Thyroid gland (tissue), 4 donors: ENCODE data around the gene ATL1. TPM values are rescaled to one million over a fixed set of nuclear protein-coding genes. Genes with fewer than 3 reads are reported as not detected.
"Not testable (repeated sequence)": the region's sequence is repeated elsewhere in the genome, so short reads cannot be mapped to it uniquely, and the experiment has no call there.

ENCODE experiments used
- DNase-seq, 2 donors: peaks; one replicate each; pipeline ENCODE4 v3.0.0-alpha.2; 2019
- H3K27ac ChIP-seq, 3 donors: fragments of 200-600 bp; sonication (generic); 1 replicate in 2 of 3; 2 replicates in 1 of 3; pipeline ENCODE4 v1.5.1; 2016 to 2019; ENCODE audit warnings: mild to moderate bottlenecking in 1 of 3, moderate library complexity in 1 of 3
- H3K27me3 ChIP-seq: fragments of 200-600 bp; sonication (generic); one replicate; pipeline ENCODE4 v1.5.1; 2019
- H3K36me3 ChIP-seq, 2 donors: fragments of 200-600 bp; sonication (generic); one replicate each; pipeline ENCODE4 v1.5.1; 2016 to 2019
- H3K4me1 ChIP-seq, 2 donors: fragments of 200-600 bp; sonication (generic); one replicate each; pipeline ENCODE4 v1.5.1; 2017 to 2019
- H3K4me3 ChIP-seq, 3 donors: fragments of 200-600 bp; sonication (generic); replicated peaks in 1 of 3; 1 replicate in 2 of 3; 2 replicates in 1 of 3; pipeline ENCODE4 v1.5.1; 2016; ENCODE audit warnings: mild to moderate bottlenecking in 1 of 3
- H3K9me3 ChIP-seq: fragments of 200-600 bp; sonication (generic); one replicate; pipeline ENCODE4 v1.5.1; 2017
- CTCF ChIP-seq, 6 experiments: fragments of 200-600 bp in 3 of 6; fragments of 450-650 bp in 3 of 6; sonication (generic) in 3 of 6; IDR thresholded peaks; one replicate each; pipeline ENCODE4 v1.5.1; 2016 to 2019; ENCODE audit warnings: antibody characterized with exemption in 6 of 6, mild to moderate bottlenecking in 2 of 6, inconsistent platforms in 1 of 6, moderate library complexity in 1 of 6
- POLR2A ChIP-seq, 2 donors: fragments of 450-650 bp; IDR thresholded peaks; one replicate each; pipeline ENCODE4 v1.6.1; 2017; ENCODE audit warnings: antibody characterized with exemption in 2 of 2, mild to moderate bottlenecking in 2 of 2, moderate library complexity in 1 of 2
- WGBS, 2 donors: methylation state at CpG; one replicate each; pipeline ENCODE4 v1.1.5; 2017; 5-methylcytosine and 5-hydroxymethylcytosine counted together
- intact Hi-C: fragments of 100-400 bp; cut with DNase I; formaldehyde crosslinking; loops from one replicate; pipeline ENCODE4 v1.15.1; 2023
- total RNA-seq, 4 donors: library from RNA; depleted of rRNA; stranded (reverse); fragments of >200 nt; gene quantifications; one replicate each; pipeline ENCODE4 v1.2.3, GENCODE V29; 2016

The ATL1 gene
- total RNA-seq, 4 donors from 2014 or later: 2.1 to 5.4 (median 4.6) TPM

- no peaks in the 10 kb centered on the region for H3K9me3 ChIP-seq
- H3K36me3 ChIP-seq: no peaks in the 10 kb centered on the region
- H3K4me1 ChIP-seq: peaks cover 22 to 30% of the 10 kb centered on the region in 2 donors
- DNase-seq: no peak
- TF ChIP-seq POLR2A (IDR thresholded peaks at IDR 0.05): no peak
- no peak for TF ChIP-seq CTCF (IDR thresholded peaks at IDR 0.05)
- 86 to 88% methylated on average over 3 of the region's 3 CpGs for WGBS, 2 donors
- intact Hi-C loops: loop anchor here (5.0 to 10.0 kb wide), 3 partner anchors 212 to 669 kb away; no protein-coding TSS in a partner anchor
- H3K27ac ChIP-seq: no peak overlapping the region
- H3K27me3 ChIP-seq: no peaks in the 10 kb centered on the region
- H3K4me3 ChIP-seq: no peak overlapping the region
Observed at GRCh38 chr14:50533806-50534205, 26.1 kb upstream of the ATL1 start.

GRCh38 chr14:50534416-50534815, 25.5 kb upstream of the ATL1 start:
- DNase-seq: no peak
- Histone ChIP-seq H3K27ac (no peak overlapping the region), H3K36me3 (no peaks in the 10 kb centered on the region), H3K4me3 (no peak overlapping the region), H3K4me1 (peaks cover 22 to 24% of the 10 kb centered on the region in 2 donors), H3K27me3 (no peaks in the 10 kb centered on the region), H3K9me3 (no peaks in the 10 kb centered on the region)
- WGBS, 2 donors: 82 to 91% methylated on average over 3 of the region's 3 CpGs
- intact Hi-C loops: loop anchor here (5.0 to 10.0 kb wide), 3 partner anchors 212 to 670 kb away; no protein-coding TSS in a partner anchor
- TF ChIP-seq POLR2A (IDR thresholded peaks at IDR 0.05): no peak

DNA sequence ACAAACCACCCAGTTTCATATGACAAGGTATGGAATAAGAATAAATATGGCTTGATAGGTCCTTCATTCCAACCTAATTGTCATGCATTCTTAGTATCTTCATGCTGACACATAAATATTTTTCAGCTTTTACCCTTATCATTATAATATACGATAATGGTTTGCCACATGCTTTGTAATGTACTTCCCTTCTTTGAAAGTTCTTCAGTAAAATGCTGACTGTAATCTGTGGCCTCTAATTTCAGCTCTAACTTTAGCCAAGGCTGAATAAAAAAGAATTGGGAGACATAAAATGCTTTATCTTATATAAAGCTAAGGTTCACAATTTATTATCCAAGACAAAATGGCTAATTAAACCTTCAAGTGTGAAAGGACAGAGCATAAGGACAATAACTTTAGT, 24.9 kb upstream of the ATL1 start:
- DNase-seq: no peak
- Histone ChIP-seq H3K36me3 (no peaks in the 10 kb centered on the region), H3K4me1 (peaks cover 16 to 21% of the 10 kb centered on the region in 2 donors), H3K4me3 (no peak overlapping the region), H3K27ac (no peak overlapping the region), H3K9me3 (no peaks in the 10 kb centered on the region), H3K27me3 (no peaks in the 10 kb centered on the region)
- 87 to 90% methylated on average over 1 of the region's 1 CpG for WGBS, 2 donors
- intact Hi-C loops: loop anchor here (5.0 to 10.0 kb wide), 3 partner anchors 213 to 670 kb away; no protein-coding TSS in a partner anchor
- no peak for TF ChIP-seq CTCF (IDR thresholded peaks at IDR 0.05)
- TF ChIP-seq POLR2A (IDR thresholded peaks at IDR 0.05): no peak

DNA sequence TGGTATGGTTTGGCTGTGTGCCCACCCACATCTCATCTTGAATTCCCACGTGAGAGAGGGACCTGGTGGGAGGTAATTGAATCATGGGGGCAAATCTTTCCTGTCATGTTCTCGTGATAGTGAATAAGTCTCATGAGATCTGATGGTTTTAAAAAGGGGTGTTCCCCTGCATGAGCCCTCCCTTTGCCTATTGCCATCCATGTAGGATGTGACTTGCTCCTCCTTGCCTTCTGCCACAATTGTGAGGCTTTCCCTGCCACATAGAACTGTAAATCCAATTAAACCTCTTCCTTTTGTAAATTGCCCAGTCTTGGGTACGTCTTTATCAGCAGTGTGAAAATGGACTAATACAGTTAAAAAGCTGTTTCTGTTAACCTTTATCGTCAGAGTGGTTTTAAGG, 21.9 kb upstream of the ATL1 start:
- not testable (repeated sequence) for H3K9me3 ChIP-seq, H3K4me1 ChIP-seq, H3K27me3 ChIP-seq, DNase-seq, H3K27ac ChIP-seq, H3K4me3 ChIP-seq, H3K36me3 ChIP-seq
- intact Hi-C loops: loop anchor here (10.0 kb wide), 2 partner anchors 413 to 673 kb away; no protein-coding TSS in a partner anchor
- WGBS, 2 donors: 63 to 66% methylated on average over 4 of the region's 4 CpGs

DNA sequence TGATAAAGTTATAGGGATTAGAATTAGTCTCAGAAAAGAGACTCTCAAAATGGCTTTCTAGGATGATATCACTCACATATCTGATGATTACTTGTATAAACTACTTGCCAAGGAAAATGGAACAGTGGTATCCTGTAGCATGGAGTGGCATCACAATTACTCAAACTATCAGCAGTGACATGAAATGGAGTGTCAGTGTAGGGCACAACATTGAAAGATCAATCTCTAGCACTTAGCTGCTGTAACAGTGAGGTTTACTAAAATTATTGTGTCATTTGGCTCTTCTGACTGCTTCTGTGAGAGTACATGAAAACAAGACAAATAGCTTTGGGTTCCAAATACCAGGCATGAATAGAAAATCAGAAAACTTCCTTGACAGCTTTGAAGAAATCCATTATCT, 20.9 kb upstream of the ATL1 start:
- TF ChIP-seq CTCF (IDR thresholded peaks at IDR 0.05) (no peak), POLR2A (IDR thresholded peaks at IDR 0.05) (no peak)
- no peaks in the 10 kb centered on the region for H3K9me3 ChIP-seq
- intact Hi-C loops: loop anchor here (10.0 kb wide), 2 partner anchors 414 to 674 kb away; no protein-coding TSS in a partner anchor
- H3K27ac ChIP-seq: no peak overlapping the region
- H3K27me3 ChIP-seq: no peaks in the 10 kb centered on the region
- no peak for DNase-seq
- H3K4me1 ChIP-seq: no peaks in the 10 kb centered on the region
- no peaks in the 10 kb centered on the region for H3K36me3 ChIP-seq
- no peak overlapping the region for H3K4me3 ChIP-seq

DNA sequence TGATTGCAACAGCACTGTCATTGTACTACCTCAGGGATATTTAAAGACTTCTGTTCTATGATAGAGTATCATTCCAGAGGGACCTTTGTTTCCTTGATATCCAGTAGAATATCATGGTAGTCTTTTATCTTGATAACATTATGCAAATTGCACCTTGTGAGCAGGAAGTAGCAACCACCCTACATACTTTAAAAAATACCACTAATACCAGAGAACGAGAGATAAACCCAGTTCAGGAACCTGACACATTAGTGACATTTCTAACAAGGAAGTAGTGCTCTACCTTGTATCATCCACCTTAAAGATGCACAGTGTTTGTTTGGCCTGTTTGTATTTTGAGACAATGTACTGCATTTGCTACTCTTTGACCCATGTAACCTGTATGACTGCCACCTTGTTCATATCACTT, 18.8 kb upstream of the ATL1 start:
- WGBS, 2 donors: 78 to 90% methylated on average over 1 of the region's 1 CpG
- intact Hi-C loops: loop anchor here (5.0 kb wide), 1 partner anchor 236 kb away; no protein-coding TSS in a partner anchor

More for the DNA sequence above, 18.8 kb upstream of the ATL1 start:
- TF ChIP-seq POLR2A (IDR thresholded peaks at IDR 0.05): no peak
- no peak for TF ChIP-seq CTCF (IDR thresholded peaks at IDR 0.05)
- no peaks in the 10 kb centered on the region for H3K4me1 ChIP-seq
- H3K36me3 ChIP-seq: no peaks in the 10 kb centered on the region
- H3K9me3 ChIP-seq: no peaks in the 10 kb centered on the region
- no peak overlapping the region for H3K4me3 ChIP-seq
- no peaks in the 10 kb centered on the region for H3K27me3 ChIP-seq
- no peak for DNase-seq
- H3K27ac ChIP-seq: no peak overlapping the region
